ENCODE data around the gene DDAH2. TPM values are rescaled to one million over a fixed set of nuclear protein-coding genes. Genes with fewer than 3 reads are reported as not detected.

DDAH2 gene
- total and polyA plus RNA-seq, 2 experiments from 2014 or later, result 76.6 to 77.7 TPM

DNA sequence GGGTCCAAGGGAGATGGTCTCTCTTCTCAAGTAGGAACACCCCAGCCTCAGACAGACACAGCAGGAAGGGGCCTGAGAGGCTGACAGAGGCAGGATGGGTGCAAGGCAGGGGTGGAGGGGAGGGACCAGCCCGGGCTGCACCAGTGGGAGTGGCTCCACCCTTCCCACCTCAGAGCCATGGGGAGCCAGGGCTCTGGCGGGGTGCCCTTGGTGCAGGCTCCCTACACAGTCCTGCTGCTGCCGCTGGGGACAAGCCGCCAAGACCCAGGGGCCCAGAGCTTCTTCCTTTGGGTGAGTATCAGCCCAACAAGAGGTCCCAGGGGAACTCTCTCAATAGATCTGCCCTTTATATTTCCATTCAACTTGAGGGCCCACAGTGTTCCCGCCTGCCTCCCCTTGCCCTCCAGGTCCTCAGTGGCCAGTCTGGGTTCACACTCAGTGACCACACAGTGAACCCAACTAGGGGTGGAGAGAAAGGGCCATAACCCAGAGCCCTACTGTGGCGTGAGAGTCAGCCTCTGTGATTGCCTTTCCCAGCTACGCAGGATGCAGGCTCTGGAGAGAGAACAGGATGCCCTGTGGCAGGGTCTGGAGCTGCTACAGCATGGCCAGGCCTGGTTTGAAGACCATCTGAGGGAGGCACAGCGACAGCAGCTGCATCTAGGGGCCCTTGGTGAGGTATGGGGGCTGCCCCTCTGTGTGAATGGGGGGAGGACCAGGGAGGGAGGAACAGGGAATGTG, 33.9 kb upstream of the DDAH2 start:
- Histone ChIP-seq H3K27ac (no peak overlapping the region), H3K27me3 (replicated peaks; ENCODE audit: insufficient read depth) (no peaks in the 10 kb centered on the region), H2AFZ (no peak overlapping the region), H3K9me2 (ENCODE audit: insufficient read depth) (no peaks in the 10 kb centered on the region), H3K4me2 (ENCODE audit: unreplicated experiment) (no peak overlapping the region), H4K20me1 (ENCODE audit: insufficient read depth) (no peaks in the 10 kb centered on the region), H3K9ac (0 out of 2 replicates have a peak overlapping the region, but pooled peaks have one; percentile 15), H3K9me3 (ENCODE audit: low read depth) (no peaks in the 10 kb centered on the region), H3K79me2 (ENCODE audit: insufficient read depth) (no peaks in the 10 kb centered on the region), H3K4me1 (ENCODE audit: insufficient read depth) (peaks cover 9% of the 10 kb centered on the region), H3K36me3 (ENCODE audit: low read depth) (no peaks in the 10 kb centered on the region), H3K4me3 (no peak overlapping the region), H3F3A (ENCODE audit: insufficient read depth) (no peaks in the 10 kb centered on the region)
- in situ Hi-C loops (cut with MboI), result no loop called here
- DNase-seq, result no peak
- 85 to 88% methylated on average over 7 to 8 of the region's 8 CpGs for WGBS, 2 experiments (ENCODE audit: low coverage in 1 of 2, low lambda C conversion rate in 2 of 2, missing lambda C conversion rate in 2 of 2)
- TF ChIP-seq EZH2phosphoT487 (IDR thresholded peaks at IDR 0.05; ENCODE audit: insufficient read depth, low read depth), result no peak
- TF ChIP-seq EZH2 (IDR thresholded peaks at IDR 0.05; ENCODE audit: insufficient read depth, poor library complexity, severe bottlenecking), result no peak

DNA sequence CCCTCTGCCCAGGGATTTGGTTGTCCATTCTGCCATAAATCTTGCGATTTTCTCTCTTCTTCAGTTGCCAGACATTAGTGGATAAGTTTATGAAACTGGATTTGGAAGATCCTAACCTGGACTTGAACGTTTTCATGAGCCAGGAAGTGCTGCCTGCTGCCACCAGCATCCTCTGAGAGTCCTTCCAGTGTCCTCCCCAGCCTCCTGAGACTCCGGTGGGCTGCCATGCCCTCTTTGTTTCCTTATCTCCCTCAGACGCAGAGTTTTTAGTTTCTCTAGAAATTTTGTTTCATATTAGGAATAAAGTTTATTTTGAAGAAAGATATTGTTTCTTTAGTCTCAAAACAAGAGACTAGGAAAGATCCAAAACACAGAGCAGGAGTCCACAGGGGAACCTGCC, 33.3 kb upstream of the DDAH2 start, which contains the start of gene SAPCD1:
TSS of gene SAPCD1 (plus strand) at position 301 of the 400 bp plus-strand sequence. CDS start 399 bp downstream, outside the sequence.
- in situ Hi-C loops (cut with MboI), result no loop called here
- DNase-seq, result no peak
- no peaks in the 10 kb centered on the region for H4K20me1 ChIP-seq (ENCODE audit: insufficient read depth)
- no peaks in the 10 kb centered on the region for H3K9me2 ChIP-seq (ENCODE audit: insufficient read depth)
- H3K9me3 ChIP-seq (ENCODE audit: low read depth), result no peaks in the 10 kb centered on the region
- no peak within 1 kb of the TSS for H3K4me3 ChIP-seq
- no peak within 1 kb of the TSS for H3K4me2 ChIP-seq (ENCODE audit: unreplicated experiment)
- WGBS, 2 experiments (ENCODE audit: low coverage in 1 of 2, low lambda C conversion rate in 2 of 2, missing lambda C conversion rate in 2 of 2), result 78 to 83% methylated on average over 4 of the region's 4 CpGs
- H3F3A ChIP-seq (ENCODE audit: insufficient read depth), result no peaks in the 10 kb centered on the region
- TF ChIP-seq EZH2 (IDR thresholded peaks at IDR 0.05; ENCODE audit: insufficient read depth, poor library complexity, severe bottlenecking) (no peak), EZH2phosphoT487 (IDR thresholded peaks at IDR 0.05; ENCODE audit: insufficient read depth, low read depth) (no peak)
- no peak within 1 kb of the TSS for H3K27ac ChIP-seq
- peaks cover 9% of the 10 kb centered on the region for H3K4me1 ChIP-seq (ENCODE audit: insufficient read depth)
- H3K27me3 ChIP-seq (replicated peaks; ENCODE audit: insufficient read depth), result no peaks in the 10 kb centered on the region
- 0 out of 2 replicates have a peak within 1 kb of the TSS, but pooled peaks have one; percentile 15 for H3K9ac ChIP-seq
- no peaks in the 10 kb centered on the region for H3K36me3 ChIP-seq (ENCODE audit: low read depth)
- no peak within 1 kb of the TSS for H2AFZ ChIP-seq
- H3K79me2 ChIP-seq (ENCODE audit: insufficient read depth), result no peaks in the 10 kb centered on the region

DNA sequence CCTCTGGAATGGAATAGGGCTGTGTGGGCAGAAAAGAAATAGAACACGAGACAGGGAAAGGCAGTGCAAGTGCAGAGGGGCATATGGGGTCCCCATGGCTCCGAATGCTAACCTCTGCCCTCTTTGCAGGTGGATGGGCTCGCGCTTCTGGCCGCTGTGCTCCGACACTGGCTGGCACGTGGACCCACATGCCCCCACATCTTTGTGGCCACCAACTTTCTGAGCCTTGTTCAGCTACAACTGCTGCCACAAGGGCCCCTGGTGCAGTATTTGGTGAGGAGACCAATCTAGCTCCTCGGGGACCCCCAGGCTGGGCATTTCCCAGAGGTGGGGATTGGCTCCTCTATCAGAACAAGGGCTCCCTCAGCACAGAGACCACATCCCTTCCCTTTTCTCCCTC, 32.2 kb upstream of the DDAH2 start:
- no peak for DNase-seq
- no peak overlapping the region for H2AFZ ChIP-seq
- no peaks in the 10 kb centered on the region for H3K9me2 ChIP-seq (ENCODE audit: insufficient read depth)
- H4K20me1 ChIP-seq (ENCODE audit: insufficient read depth), result no peaks in the 10 kb centered on the region
- H3K27me3 ChIP-seq (replicated peaks; ENCODE audit: insufficient read depth), result no peaks in the 10 kb centered on the region
- TF ChIP-seq EZH2 (IDR thresholded peaks at IDR 0.05; ENCODE audit: insufficient read depth, poor library complexity, severe bottlenecking), result no peak
- no peak overlapping the region for H3K4me2 ChIP-seq (ENCODE audit: unreplicated experiment)
- H3K4me1 ChIP-seq (ENCODE audit: insufficient read depth), result peaks cover 9% of the 10 kb centered on the region
- H3K9me3 ChIP-seq (ENCODE audit: low read depth), result no peaks in the 10 kb centered on the region
- no peaks in the 10 kb centered on the region for H3K36me3 ChIP-seq (ENCODE audit: low read depth)
- 97 to 100% methylated on average over 8 of the region's 8 CpGs for WGBS, 2 experiments (ENCODE audit: low coverage in 1 of 2, low lambda C conversion rate in 2 of 2, missing lambda C conversion rate in 2 of 2)
- no peaks in the 10 kb centered on the region for H3K79me2 ChIP-seq (ENCODE audit: insufficient read depth)
- H3K9ac ChIP-seq, result no peak overlapping the region
- H3K4me3 ChIP-seq, result no peak overlapping the region
- in situ Hi-C loops (cut with MboI), result no loop called here
- no peaks in the 10 kb centered on the region for H3F3A ChIP-seq (ENCODE audit: insufficient read depth)
- H3K27ac ChIP-seq, result no peak overlapping the region

DNA sequence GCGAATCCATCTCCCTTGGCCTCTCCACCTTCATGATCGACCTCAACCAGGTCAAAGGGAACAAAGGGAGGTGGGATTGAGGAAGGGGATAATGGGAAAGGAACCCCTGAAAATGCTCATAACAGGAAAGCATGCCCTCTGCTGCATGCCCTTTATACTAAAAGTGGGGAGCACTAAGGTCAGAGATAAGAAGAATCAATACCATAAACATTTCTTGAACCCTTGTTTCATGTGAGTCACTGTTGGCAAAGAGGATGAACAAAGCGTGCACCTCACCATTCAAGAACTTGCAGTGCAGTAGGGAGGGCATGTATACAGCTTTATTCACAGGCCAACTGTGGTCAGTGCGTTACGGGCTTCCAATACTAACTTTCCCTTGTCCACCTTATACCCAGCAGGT, 31.7 kb upstream of the DDAH2 start:
- H3K9ac ChIP-seq, result no peak overlapping the region
- in situ Hi-C loops (cut with MboI), result no loop called here
- H3K36me3 ChIP-seq (ENCODE audit: low read depth), result no peaks in the 10 kb centered on the region
- H3K9me3 ChIP-seq (ENCODE audit: low read depth), result no peaks in the 10 kb centered on the region
- 80 to 87% methylated on average over 5 of the region's 5 CpGs for WGBS, 2 experiments (ENCODE audit: low coverage in 1 of 2, low lambda C conversion rate in 2 of 2, missing lambda C conversion rate in 2 of 2)
- H3K4me3 ChIP-seq, result no peak overlapping the region
- no peaks in the 10 kb centered on the region for H3K9me2 ChIP-seq (ENCODE audit: insufficient read depth)
- TF ChIP-seq EZH2 (IDR thresholded peaks at IDR 0.05; ENCODE audit: insufficient read depth, poor library complexity, severe bottlenecking) (no peak), EZH2phosphoT487 (IDR thresholded peaks at IDR 0.05; ENCODE audit: insufficient read depth, low read depth) (no peak)
- H4K20me1 ChIP-seq (ENCODE audit: insufficient read depth), result no peaks in the 10 kb centered on the region
- no peak overlapping the region for H3K4me2 ChIP-seq (ENCODE audit: unreplicated experiment)
- no peak overlapping the region for H3K27ac ChIP-seq
- no peaks in the 10 kb centered on the region for H3K27me3 ChIP-seq (replicated peaks; ENCODE audit: insufficient read depth)
- no peaks in the 10 kb centered on the region for H3F3A ChIP-seq (ENCODE audit: insufficient read depth)
- H3K4me1 ChIP-seq (ENCODE audit: insufficient read depth), result peaks cover 9% of the 10 kb centered on the region
- no peaks in the 10 kb centered on the region for H3K79me2 ChIP-seq (ENCODE audit: insufficient read depth)
- H2AFZ ChIP-seq, result no peak overlapping the region
- DNase-seq, result no peak
